K562 (cell line): Measurements from ENCODE around the gene FREM1. TPM values are rescaled to one million over a fixed set of nuclear protein-coding genes. Genes with fewer than 3 reads are reported as not detected.

ENCODE experiments used
- CGGBP1 ChIP-seq: fragments of 250-450 bp; sonication (Bioruptor Pico); IDR thresholded peaks from 2 replicates; pipeline ENCODE4 v1.9.0; 2021; ENCODE audit warnings: mild to moderate bottlenecking
- DDX20 ChIP-seq: fragments of 450-650 bp; IDR thresholded peaks from 2 replicates; pipeline ENCODE4 v1.6.1; 2016; ENCODE audit warnings: missing genetic modification characterization, low read depth, mild to moderate bottlenecking, missing compliant biosample characterization, moderate library complexity
- FOXK2 ChIP-seq, 2 experiments: fragments of 450-650 bp; IDR thresholded peaks in 1 of 2; conservative IDR thresholded peaks in 1 of 2; 2 replicates each; pipeline ENCODE4 v1.6.1; 2016; ENCODE audit warnings: low read depth in 2 of 2, mild to moderate bottlenecking in 1 of 2
- MITF ChIP-seq: IDR thresholded peaks from 2 replicates; pipeline ENCODE4 v1.6.1; 2014; ENCODE audit warnings: antibody characterized with exemption
- STAG1 ChIP-seq: sonication (generic); formaldehyde crosslinking; IDR thresholded peaks from 2 replicates; pipeline ENCODE4 v1.5.0; 2020; ENCODE audit warnings: missing genetic modification reagents, borderline replicate concordance
- TRIM24 ChIP-seq, 2 experiments: fragments of 450-650 bp; IDR thresholded peaks; 2 replicates each; pipeline ENCODE4 v1.6.1; 2016
- TRIM28 ChIP-seq: fragments of 450-650 bp; IDR thresholded peaks from 2 replicates; pipeline ENCODE4 v1.6.1; 2017
- ZFPM2 ChIP-seq: fragments of 250-450 bp; sonication (Bioruptor Pico); IDR thresholded peaks from 2 replicates; pipeline ENCODE4 v1.5.1; 2022; ENCODE audit warnings: mild to moderate bottlenecking
- polyA plus RNA-seq, 8 experiments: library from polyadenylated mRNA; depleted of rRNA in 4 of 8; stranded (reverse) in 5 of 8; unstranded in 3 of 8; fragments of >200 nt; fragmentation: Nextera tagmentation in 2 of 8; fragmentation: Illumina TruSeq in 1 of 8; extraction: Ambion mirVana in 2 of 8; extraction: Trizol in 1 of 8; gene quantifications; 2 replicates each; pipeline versions ENCODE4 v1.2.1 to v1.2.3, GENCODE V29; 2011 to 2014; ENCODE audit warnings: inconsistent platforms in 1 of 8, missing spikeins in 1 of 8
- total RNA-seq, 7 experiments: library from RNA; depleted of rRNA in 6 of 7; stranded (reverse); fragments of >200 nt in 6 of 7; fragmentation: Illumina TruSeq in 2 of 7; extraction: Trizol in 2 of 7; gene quantifications; 2 replicates each; pipeline versions ENCODE4 v1.2.1 to v1.2.3, GENCODE V29; 2011 to 2021; ENCODE audit warnings: low replicate concordance in 1 of 7
- TF ChIP-seq, protein P1 (sequence below): fragments of 150-350 bp; conservative IDR thresholded peaks from 2 replicates; pipeline ENCODE4 v1.6.1; 2014; ENCODE audit warnings: low read length
- TF ChIP-seq, protein P2 (sequence below): fragments of 450-650 bp; formaldehyde crosslinking; IDR thresholded peaks from 2 replicates; pipeline ENCODE4 v1.4.0; 2020; ENCODE audit warnings: mild to moderate bottlenecking

The FREM1 gene
- total and polyA plus RNA-seq, 9 of the 15 experiments (the other 6 are each of a cell fraction or from before 2014, with no cell fraction given) = 0.03 to 0.24 (median 0.13) TPM; not detected in 2

DNA sequence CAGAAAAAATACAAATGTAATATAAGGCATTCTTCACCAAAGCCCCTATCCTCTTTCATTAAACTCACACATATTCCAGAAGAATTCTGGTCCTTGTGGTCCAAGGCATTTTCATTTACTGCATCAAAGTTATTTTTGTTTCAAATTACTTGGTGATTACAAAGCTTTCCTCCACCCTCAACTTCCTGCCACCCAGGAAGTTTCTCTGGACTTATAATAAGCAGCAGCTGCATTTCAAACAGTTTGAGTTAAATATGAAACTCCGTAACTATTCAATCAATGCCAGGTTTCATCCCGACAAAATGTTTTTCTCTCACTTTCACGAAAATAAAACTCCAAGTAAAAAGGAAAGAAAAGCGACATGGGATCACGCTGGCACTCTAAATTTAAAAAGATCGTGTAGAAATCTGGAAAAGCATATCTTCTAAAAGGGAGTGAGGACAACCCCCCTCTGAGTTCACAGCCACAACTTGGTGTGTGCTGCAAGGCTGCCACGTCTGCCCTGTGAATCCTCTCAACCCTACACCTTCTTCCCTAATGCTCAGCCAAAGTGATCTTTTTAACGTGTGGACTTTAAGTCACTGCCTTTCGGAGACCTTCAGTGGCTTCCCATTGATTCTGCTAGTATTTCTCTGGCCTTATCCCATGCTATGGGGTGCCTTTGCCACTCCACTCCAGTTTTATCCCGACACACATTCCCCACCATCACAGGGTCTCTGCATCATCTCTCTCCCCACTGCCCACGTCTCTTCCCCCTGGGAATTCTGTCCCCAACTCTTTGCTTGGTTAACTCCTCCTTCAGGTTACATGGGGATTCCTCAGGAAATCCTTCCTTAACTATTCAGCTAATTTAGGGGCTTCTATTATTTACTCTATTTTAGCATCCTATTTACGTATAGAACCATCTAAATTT lies 96.6 kb downstream of the FREM1 start (continued):
- TF ChIP-seq ZFPM2 (CRISPR knock-in tag) (no peak), CGGBP1 (no peak), DDX20 (no peak), STAG1 (CRISPR knock-in tag) (no peak), FOXK2 (conservative IDR thresholded peaks at IDR 0.05 in 1 of 2, IDR thresholded peaks at IDR 0.05 in 1 of 2; ENCODE audit: low read depth in 2 of 2) (no peak), MITF (no peak), TRIM28 (no peak), TRIM24 (IDR thresholded peaks at IDR 0.05) (no peak)
- TF ChIP-seq, protein P1, sequence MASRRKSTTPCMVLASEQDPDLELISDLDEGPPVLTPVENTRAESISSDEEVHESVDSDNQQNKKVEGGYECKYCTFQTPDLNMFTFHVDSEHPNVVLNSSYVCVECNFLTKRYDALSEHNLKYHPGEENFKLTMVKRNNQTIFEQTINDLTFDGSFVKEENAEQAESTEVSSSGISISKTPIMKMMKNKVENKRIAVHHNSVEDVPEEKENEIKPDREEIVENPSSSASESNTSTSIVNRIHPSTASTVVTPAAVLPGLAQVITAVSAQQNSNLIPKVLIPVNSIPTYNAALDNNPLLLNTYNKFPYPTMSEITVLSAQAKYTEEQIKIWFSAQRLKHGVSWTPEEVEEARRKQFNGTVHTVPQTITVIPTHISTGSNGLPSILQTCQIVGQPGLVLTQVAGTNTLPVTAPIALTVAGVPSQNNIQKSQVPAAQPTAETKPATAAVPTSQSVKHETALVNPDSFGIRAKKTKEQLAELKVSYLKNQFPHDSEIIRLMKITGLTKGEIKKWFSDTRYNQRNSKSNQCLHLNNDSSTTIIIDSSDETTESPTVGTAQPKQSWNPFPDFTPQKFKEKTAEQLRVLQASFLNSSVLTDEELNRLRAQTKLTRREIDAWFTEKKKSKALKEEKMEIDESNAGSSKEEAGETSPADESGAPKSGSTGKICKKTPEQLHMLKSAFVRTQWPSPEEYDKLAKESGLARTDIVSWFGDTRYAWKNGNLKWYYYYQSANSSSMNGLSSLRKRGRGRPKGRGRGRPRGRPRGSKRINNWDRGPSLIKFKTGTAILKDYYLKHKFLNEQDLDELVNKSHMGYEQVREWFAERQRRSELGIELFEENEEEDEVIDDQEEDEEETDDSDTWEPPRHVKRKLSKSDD = no peak
- TF ChIP-seq, protein P2, sequence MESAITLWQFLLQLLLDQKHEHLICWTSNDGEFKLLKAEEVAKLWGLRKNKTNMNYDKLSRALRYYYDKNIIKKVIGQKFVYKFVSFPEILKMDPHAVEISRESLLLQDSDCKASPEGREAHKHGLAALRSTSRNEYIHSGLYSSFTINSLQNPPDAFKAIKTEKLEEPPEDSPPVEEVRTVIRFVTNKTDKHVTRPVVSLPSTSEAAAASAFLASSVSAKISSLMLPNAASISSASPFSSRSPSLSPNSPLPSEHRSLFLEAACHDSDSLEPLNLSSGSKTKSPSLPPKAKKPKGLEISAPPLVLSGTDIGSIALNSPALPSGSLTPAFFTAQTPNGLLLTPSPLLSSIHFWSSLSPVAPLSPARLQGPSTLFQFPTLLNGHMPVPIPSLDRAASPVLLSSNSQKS (CRISPR knock-in tag) = no peak
